A549 (cell line): ENCODE data around the gene PTGER1.

ENCODE experiments used
- CTCF ChIP-seq: fragments of >200 bp; sonication (Bioruptor Twin); formaldehyde crosslinking; IDR thresholded peaks from 3 replicates; pipeline ENCODE4 v1.5.1; 2016
- JUN ChIP-seq, 2 experiments: fragments of >200 bp; sonication (Bioruptor Twin); formaldehyde crosslinking; IDR thresholded peaks; 2 replicates in 1 of 2; 3 replicates in 1 of 2; pipeline ENCODE4 v1.6.1; 2016 to 2017
- KDM5A ChIP-seq: fragments of 200-600 bp; sonication (generic); IDR thresholded peaks from 2 replicates; pipeline ENCODE4 v1.6.1; 2016; ENCODE audit warnings: antibody characterized with exemption, mild to moderate bottlenecking
- MAZ ChIP-seq: fragments of 150-350 bp; IDR thresholded peaks from 2 replicates; pipeline ENCODE4 v1.6.1; 2014; ENCODE audit warnings: antibody characterized with exemption, low read depth, low read length, borderline replicate concordance
- POLR2A ChIP-seq: IDR thresholded peaks from 2 replicates; pipeline ENCODE4 v1.6.1; 2012; ENCODE audit warnings: mild to moderate bottlenecking, low read length
- RNF2 ChIP-seq: fragments of 200-600 bp; sonication (generic); IDR thresholded peaks from 2 replicates; pipeline ENCODE4 v1.6.1; 2016; ENCODE audit warnings: low read depth, mild to moderate bottlenecking, antibody characterized with exemption, moderate library complexity, borderline replicate concordance
- ZC3H11A ChIP-seq: fragments of 450-650 bp; IDR thresholded peaks from 2 replicates; pipeline ENCODE4 v1.6.1; 2014; ENCODE audit warnings: antibody characterized with exemption, mild to moderate bottlenecking

GRCh38 chr19:14471436-14472187 lies 3.5 kb downstream of the PTGER1 start:
- no peak for TF ChIP-seq MAZ
- no peak for TF ChIP-seq JUN (IDR thresholded peaks at IDR 0.05)
- no peak for TF ChIP-seq RNF2
- TF ChIP-seq POLR2A = no peak
- no peak for TF ChIP-seq CTCF
- no peak for TF ChIP-seq KDM5A
- no peak for TF ChIP-seq ZC3H11A
